Inflammatory macrophage treated with lipopolysaccharide for 1 hour (primary cell): Measurements from ENCODE around the gene HLTF.
A peak's percentile ranks its signal among the peaks of the same experiment; 100 is the strongest.

Experiments
- DNase-seq, 2 donors: peaks; one replicate each; pipeline ENCODE4 v3.0.0-alpha.2; 2020 to 2022

Gene HLTF

GRCh38 chr3:149087208-149087607 lies 875 bp upstream of the HLTF start:
- DNase-seq = no peak

GRCh38 chr3:149085828-149086231 lies 503 bp downstream of the HLTF start:
- DNase-seq = peak; percentile 13 to 17

- no peak for DNase-seq
Measured at GRCh38 chr3:149081772-149082171, 4.6 kb downstream of the HLTF start.

- DNase-seq = peak; percentile 32 to 41
Measured at GRCh38 chr3:149080699-149081091, 5.6 kb downstream of the HLTF start.

GRCh38 chr3:149080011-149080698 lies 6.2 kb downstream of the HLTF start:
- DNase-seq = no peak

GRCh38 chr3:149077628-149078027 lies 8.7 kb downstream of the HLTF start:
- DNase-seq = no peak

- DNase-seq = no peak
Measured at GRCh38 chr3:149067883-149068282, 18.4 kb downstream of the HLTF start.

- no peak for DNase-seq
Measured at GRCh38 chr3:149061776-149062175, 24.6 kb downstream of the HLTF start.

GRCh38 chr3:149058602-149059001 lies 27.7 kb downstream of the HLTF start:
- no peak for DNase-seq

- no peak for DNase-seq
Measured at GRCh38 chr3:149058198-149058597, 28.1 kb downstream of the HLTF start.

- no peak for DNase-seq
Measured at GRCh38 chr3:149055575-149055974, 30.8 kb downstream of the HLTF start.

GRCh38 chr3:149044339-149045083 lies 41.8 kb downstream of the HLTF start:
- no peak for DNase-seq

- peak in 1 of 2 donors; percentile 1 for DNase-seq
Measured at GRCh38 chr3:149042789-149043386, 43.4 kb downstream of the HLTF start.

GRCh38 chr3:149038322-149038721 lies 48.0 kb downstream of the HLTF start:
- no peak for DNase-seq

- no peak for DNase-seq
Measured at GRCh38 chr3:149037684-149038083, 48.6 kb downstream of the HLTF start.

- no peak for DNase-seq
Measured at GRCh38 chr3:149031096-149031495, 55.2 kb downstream of the HLTF start.

- DNase-seq = no peak
Measured at GRCh38 chr3:149026718-149027117, 59.6 kb downstream of the HLTF start.

- no peak for DNase-seq
Measured at GRCh38 chr3:149023951-149024350, 62.4 kb downstream of the HLTF start.

GRCh38 chr3:149021830-149022229 lies 64.5 kb downstream of the HLTF start:
- DNase-seq = no peak

- DNase-seq = peak in 1 of 2 donors; percentile 32
Measured at GRCh38 chr3:149020839-149021252, 65.5 kb downstream of the HLTF start.

GRCh38 chr3:149020196-149020838 lies 66.0 kb downstream of the HLTF start:
- no peak for DNase-seq

GRCh38 chr3:149019580-149019979 lies 66.8 kb downstream of the HLTF start:
- no peak for DNase-seq

GRCh38 chr3:149018247-149018646 lies 68.1 kb downstream of the HLTF start:
- no peak for DNase-seq
